ENCODE data around the gene CEP85L.
"Not testable (repeated sequence)": the region's sequence is repeated elsewhere in the genome, so short reads cannot be mapped to it uniquely, and the experiment has no call there.

CEP85L gene

GRCh38 chr6:118495485-118496280 is 155.7 kb downstream of the CEP85L start:
- DNase-seq (ENCODE audit: low read depth): peak; percentile 2

DNA sequence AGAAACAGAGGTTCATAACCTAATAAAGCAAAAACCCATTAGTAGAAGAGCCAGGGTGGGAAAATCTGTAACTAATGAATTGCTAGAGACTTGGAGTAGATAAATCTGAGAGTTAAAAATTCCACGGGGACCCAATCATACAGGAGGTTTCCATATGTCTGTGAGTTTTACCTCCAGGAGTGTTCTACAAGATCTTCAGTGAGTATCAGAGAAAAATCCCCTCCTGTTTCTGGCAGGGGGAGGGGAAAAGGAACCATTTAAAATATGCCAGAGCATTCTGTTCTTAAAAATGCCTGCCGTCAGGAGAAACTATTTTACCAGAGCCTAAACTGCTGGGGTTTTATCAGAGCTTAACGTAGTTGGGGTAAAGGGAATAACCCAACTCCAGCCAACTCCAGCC is 157.3 kb downstream of the CEP85L start:
- no peak for DNase-seq (ENCODE audit: low read depth)

GRCh38 chr6:118489990-118490389 is 161.4 kb downstream of the CEP85L start:
- DNase-seq (ENCODE audit: low read depth): no peak

DNA sequence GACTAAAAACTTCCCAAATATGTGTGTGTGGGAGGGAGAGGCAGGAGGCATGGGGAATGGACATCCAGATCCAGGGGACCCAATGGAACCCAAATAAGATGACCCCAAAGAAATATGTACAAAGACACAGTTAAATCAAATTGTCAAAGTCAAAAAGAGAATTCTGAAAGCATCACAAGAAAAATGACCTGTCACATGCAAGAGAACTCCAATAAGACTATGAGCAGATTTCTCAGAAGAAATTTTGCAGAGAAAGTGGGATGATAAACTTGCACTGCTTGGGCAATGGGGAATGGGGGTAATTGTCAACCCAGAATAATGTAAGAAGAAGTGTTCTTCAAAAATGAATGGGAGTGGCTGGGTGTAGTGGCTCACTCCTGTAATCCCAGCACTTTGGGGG is 162.8 kb downstream of the CEP85L start:
- DNase-seq (ENCODE audit: low read depth): no peak

- DNase-seq (ENCODE audit: low read depth): no peak
Observed at GRCh38 chr6:118485601-118486550, 165.5 kb downstream of the CEP85L start.

DNA sequence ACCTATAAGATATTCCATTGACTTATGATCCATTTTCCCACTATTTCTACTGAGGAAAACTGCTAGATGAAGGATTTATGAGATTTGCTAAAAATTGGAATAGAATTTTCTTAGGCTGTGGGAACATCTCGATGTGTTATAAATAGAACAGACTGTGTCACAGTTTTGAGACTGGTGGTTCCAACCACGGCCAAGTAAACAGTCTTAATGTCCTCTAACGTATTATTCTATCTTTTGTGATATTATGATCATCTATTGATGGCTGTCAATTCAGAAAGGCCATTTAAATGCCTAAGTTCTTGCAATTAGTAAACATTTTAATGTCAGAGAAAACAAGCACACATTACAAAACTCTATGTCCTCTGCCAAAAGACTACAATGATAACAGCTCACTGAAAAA is 174.8 kb downstream of the CEP85L start:
- DNase-seq (ENCODE audit: low read depth): no peak

GRCh38 chr6:118473266-118473665 is 178.1 kb downstream of the CEP85L start:
- DNase-seq (ENCODE audit: low read depth): no peak

DNA sequence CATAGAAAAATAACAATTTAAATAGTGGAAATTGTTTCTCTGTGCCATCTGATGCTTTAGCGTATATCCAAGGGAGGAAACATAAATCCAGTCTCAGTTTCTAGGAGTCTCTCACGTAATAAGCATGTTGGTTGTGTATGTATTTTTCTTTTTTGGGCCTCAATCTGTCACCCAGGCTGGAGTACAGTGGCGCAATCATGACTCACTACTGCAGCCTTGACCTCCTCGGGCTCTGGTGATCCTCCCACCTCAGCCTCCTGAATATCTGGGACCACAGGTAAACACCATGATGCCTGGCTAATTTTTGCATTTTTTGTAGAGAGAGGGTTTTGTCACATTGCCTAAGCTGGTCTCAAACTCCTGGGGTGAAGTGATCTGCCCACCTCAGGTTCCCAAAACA is 181.9 kb downstream of the CEP85L start:
- no peak for DNase-seq (ENCODE audit: low read depth)

GRCh38 chr6:118468682-118469465 is 182.5 kb downstream of the CEP85L start:
- no peak for DNase-seq (ENCODE audit: low read depth)

DNA sequence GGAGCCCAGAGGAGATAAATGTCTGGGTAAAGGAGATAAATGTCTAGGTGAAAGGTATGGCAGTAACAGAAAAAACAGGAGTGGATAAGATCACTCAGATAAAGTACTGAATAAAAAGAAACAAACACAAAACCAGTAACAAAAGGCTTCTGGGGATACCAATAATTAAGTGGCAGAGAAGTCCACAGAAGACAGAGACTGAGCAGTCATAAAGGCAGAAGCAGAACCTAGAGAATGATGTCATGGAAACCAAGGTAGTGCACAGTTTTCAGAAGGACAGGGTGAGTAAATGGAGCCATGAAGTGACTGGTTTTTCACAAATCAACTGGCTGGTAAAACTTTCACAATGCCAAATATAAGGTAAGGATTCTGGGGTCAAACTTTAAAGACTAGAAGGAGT is 184.2 kb downstream of the CEP85L start:
- DNase-seq (ENCODE audit: low read depth): no peak

DNA sequence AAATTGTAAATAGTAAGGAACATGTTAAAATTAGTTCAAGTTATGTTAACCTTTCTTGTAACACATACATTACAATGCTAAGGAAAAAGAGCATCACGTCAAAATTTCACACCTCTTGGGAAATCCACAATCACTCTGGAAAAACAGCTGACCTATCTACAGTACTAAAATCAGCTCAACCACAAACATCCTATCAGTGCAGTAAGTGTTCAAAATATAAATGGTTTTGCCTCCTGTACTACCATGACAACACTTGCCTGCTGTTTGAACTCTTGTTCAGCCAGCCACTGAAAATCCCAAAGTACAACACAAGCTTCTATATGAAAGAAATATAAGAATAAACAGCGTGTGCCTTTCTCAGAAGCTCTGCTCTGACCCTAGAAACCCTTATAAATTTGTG is 186.8 kb downstream of the CEP85L start:
- no peak for DNase-seq (ENCODE audit: low read depth)

DNA sequence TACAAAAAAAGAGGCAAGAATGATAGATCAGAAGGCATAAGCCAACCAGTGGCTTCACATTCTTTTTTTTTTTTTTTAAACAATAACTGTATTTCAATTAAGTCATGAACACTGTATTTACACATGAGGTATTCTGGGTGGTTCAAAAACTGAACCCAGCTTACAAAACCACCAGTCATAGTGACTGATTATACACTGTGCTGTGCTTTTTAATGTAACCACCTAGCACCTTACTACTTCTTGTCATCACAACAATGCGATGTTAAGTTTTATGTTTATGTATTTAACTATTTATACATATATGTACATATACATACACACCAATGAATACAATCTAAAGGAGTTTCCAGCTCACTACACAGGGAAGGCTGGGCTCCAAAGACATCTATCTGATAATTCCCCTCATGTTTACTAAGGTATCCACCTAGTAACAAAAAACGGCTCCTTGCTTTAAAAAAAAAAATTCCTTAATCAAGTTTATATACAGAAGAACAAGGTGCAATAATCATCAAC is 190.4 kb downstream of the CEP85L start:
- no peak for DNase-seq (ENCODE audit: low read depth)

DNA sequence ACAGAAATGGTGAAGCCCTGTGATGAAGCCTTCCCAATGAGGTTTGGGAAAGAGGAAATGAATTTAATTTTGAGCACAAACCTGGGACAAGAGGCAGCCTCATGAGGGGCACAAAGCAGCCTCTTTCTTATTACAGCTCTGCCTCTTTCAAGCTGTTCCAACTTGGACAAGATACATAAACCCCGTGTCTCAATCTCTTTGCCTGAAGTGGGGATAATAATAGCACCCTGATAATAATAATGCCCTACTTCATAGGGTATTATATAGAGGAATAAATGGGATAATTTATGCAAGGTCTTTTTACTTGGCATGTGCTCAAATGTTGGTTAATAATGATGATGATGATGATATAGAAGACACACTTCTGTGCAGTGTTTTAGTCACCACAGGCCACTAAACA is 194.4 kb downstream of the CEP85L start:
- DNase-seq (ENCODE audit: low read depth): no peak

GRCh38 chr6:118451839-118452238 is 199.6 kb downstream of the CEP85L start:
- DNase-seq (ENCODE audit: low read depth): no peak

DNA sequence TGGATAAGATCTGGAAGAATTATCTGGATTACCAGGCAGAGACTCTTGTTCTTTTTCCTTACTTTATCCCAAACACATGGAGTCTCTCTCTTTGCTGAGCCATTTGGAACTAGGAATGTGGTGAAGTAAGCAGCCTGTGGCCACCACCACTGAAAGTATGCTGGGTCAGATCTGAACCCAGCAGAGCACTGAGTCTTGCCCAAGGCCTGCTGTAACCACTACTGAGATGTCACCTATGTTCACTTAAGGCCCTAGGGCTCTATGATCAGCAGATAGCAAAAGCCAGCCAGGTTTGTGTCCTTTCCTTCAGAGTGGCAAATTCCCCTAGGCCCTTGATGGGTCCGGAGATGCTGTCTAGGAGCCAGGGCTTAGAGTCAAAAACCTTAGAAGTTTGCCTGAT is 206.6 kb downstream of the CEP85L start:
- DNase-seq (ENCODE audit: low read depth): no peak

DNA sequence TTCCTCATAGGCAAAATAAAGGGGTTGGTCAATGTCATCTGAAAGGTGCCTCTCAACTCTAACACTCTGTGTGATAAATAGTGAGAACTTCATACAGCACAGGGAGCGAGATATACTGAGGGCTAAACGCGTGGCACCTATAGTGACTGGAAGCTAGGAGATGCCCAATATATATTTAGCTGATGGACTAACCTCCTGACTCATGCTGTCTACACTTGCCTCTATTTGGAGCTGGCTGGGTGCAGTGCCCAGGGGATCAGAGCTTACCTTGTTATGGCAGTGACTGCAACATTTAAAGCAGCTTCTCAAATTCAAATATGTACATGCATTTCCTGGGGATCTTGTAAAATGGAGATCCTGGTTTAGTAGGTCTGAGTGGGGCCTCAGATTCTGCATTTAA is 214.9 kb downstream of the CEP85L start:
- DNase-seq (ENCODE audit: low read depth): no peak

GRCh38 chr6:118434147-118434546 is 217.2 kb downstream of the CEP85L start:
- not testable (repeated sequence) for DNase-seq (ENCODE audit: low read depth)

GRCh38 chr6:118421312-118421711 is 230.1 kb downstream of the CEP85L start:
- not testable (repeated sequence) for DNase-seq (ENCODE audit: low read depth)

DNA sequence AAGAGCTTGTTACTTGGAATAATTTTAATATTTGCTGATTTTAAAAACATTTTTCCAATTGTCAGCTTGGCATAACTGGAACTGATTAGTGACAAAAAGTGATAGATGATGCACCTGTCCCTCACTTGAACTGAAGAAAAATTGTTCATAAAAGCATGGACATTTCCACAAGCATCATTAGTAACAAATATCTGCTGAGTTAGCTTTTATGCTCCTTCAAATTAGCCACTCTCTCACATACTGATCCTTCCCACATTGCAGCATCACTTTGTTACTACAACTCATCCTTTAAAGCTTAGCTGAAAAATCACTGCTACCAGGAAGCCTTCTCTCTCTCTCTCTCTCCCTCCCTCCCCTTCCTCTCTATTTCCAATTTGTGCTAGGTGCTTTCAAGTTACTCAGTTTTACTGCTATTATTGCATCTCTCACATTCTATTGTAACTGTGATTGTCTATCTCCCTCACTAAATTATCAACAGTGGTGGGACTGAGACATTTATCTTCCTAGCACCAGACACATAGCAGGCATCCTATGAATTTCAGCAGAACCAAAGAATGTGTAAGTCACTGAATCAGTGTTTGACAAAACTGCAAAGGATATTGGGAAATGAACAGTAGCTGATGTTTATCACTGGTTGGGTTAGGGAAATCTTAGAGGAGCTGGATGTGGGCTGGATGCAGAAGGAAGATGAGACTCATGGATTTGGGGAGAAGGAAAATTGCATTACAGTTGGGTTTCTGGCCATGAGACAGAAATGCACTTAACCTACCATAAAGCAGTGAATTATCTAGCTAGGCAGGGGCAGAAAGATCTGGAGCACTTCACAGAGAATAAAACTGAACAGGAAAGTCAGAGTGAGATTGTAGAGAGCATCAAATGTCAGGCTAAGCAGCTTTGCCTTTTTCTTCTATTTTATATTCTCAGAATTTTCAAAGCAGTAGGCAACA is 231.7 kb downstream of the CEP85L start:
- DNase-seq (ENCODE audit: low read depth): no peak

All from fibroblast of the conjunctiva (primary cell).